ENCODE data around the gene USP2.

- no peak for TF ChIP-seq CTCF (IDR thresholded peaks at IDR 0.05; ENCODE audit: insufficient read depth, low read length)
- no peak for TF ChIP-seq POLR2AphosphoS5 (IDR thresholded peaks at IDR 0.05; ENCODE audit: low read depth)
Measured at GRCh38 chr11:119310682-119311052, 70.8 kb downstream of the USP2 start.

Measured in HL-60 (cell line).